ENCODE measurements around the gene VPS18.

VPS18 gene

GRCh38 chr15:40944510-40945296 lies 50.5 kb downstream of the VPS18 start:
- no peaks in the 10 kb centered on the region for H3K36me3 Mint-ChIP-seq
- no peaks in the 10 kb centered on the region for H3K27me3 Mint-ChIP-seq
- no peak overlapping the region for H3K4me3 Mint-ChIP-seq
- no peaks in the 10 kb centered on the region for H3K9me3 Mint-ChIP-seq
- H3K4me1 Mint-ChIP-seq: peaks cover 38% of the 10 kb centered on the region
- no peak overlapping the region for H3K27ac Mint-ChIP-seq

DNA sequence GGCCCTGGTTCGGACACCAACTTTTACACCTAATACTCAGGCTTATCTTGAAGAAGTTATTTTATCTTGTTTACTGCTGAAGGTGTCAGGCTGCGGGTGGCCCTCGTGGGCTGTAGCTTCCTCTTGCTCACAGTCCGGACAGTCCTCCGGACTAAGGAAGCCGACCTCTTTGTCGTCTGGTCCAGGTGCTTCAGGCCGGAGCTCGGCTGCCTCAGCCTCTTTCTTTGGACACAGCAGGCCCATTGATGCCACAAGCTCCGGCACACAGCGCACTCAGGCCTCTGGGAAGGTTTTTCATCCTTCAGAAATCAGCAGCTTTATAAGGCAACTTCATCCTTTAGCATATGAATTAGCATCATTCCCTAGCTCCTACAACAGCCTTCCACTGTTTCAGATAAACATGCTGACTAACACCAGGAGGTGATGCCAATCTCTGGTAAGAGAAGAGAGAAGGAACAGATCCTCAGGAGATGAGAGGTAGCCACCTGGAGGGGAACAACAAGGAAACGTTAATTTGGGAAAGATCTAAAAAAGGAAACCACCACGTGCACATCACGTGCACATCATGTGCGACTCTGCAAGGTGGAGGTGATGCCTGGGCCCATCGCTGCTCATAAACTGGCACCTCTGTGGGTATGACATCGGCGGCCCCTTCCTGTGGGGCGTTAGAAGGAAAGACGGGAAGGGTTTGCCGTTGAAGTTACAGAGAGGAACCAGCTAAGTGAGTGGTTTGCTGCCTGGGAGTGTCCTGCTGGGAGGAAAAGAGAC lies 54.6 kb downstream of the VPS18 start:
- Mint-ChIP-seq H3K9me3 (no peaks in the 10 kb centered on the region), H3K36me3 (peaks cover 2% of the 10 kb centered on the region), H3K27me3 (no peaks in the 10 kb centered on the region), H3K4me3 (no peak overlapping the region), H3K4me1 (peaks cover 22% of the 10 kb centered on the region), H3K27ac (no peak overlapping the region)

- Mint-ChIP-seq H3K36me3 (peaks cover 5% of the 10 kb centered on the region), H3K27ac (no peak overlapping the region), H3K27me3 (no peaks in the 10 kb centered on the region), H3K4me1 (peaks cover 24% of the 10 kb centered on the region), H3K9me3 (no peaks in the 10 kb centered on the region), H3K4me3 (no peak overlapping the region)
Measured at GRCh38 chr15:40949756-40950207, 55.5 kb downstream of the VPS18 start.

- Mint-ChIP-seq H3K27me3 (no peaks in the 10 kb centered on the region), H3K36me3 (peaks cover 13% of the 10 kb centered on the region), H3K27ac (peak overlapping the region; percentile 98), H3K4me1 (peaks cover 29% of the 10 kb centered on the region), H3K9me3 (no peaks in the 10 kb centered on the region), H3K4me3 (peak overlapping the region; percentile 94)
Measured at GRCh38 chr15:40951764-40952163, 57.5 kb downstream of the VPS18 start.

GRCh38 chr15:40952301-40952900 lies 58.2 kb downstream of the VPS18 start:
- Mint-ChIP-seq H3K27ac (peak overlapping the region; percentile 98), H3K9me3 (no peaks in the 10 kb centered on the region), H3K36me3 (peaks cover 13% of the 10 kb centered on the region), H3K27me3 (no peaks in the 10 kb centered on the region), H3K4me3 (peak overlapping the region; percentile 94), H3K4me1 (peaks cover 29% of the 10 kb centered on the region)

DNA sequence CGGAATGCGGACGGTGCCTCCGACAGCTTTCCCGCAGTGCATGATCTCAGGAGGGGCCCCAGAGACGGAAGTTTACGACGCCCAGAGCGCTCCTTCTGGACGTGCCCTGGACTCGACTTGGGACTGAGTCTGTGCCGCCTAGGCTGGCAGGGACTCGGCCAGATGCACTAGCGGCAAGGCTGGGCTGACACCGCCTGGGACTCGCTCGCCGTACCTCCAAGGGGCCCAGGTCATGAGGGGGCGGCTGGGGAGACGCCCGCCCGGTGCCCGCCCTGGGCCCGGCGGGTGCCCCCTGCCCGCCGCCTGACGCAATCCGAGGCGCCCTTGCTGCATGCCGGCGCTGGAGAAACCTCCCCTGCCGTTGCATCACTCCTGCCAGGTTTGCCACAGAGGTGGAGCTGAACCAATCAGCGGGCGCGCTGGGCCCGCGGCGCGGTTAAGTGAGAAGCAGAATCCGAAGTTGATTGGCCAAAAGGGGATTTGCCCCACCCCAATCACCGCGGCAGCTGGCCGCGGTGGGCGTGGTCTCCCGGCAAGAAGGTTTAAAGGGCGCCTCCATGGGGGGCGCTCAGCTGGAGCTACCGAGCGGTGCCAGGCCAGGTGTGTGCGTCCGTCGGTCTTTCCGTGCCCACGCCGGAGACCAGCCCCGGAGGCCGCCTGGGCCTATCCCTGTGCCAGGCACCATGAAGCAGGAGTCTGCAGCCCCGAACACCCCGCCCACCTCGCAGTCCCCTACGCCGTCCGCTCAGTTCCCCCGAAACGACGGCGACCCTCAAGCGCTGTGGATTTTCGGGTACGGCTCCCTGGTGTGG lies 58.9 kb downstream of the VPS18 start, which contains the start of gene CHAC1:
CHAC1 (plus strand) TSS at position 571 of the 812 bp plus-strand sequence; CDS start at position 684, 113 bp downstream.
- Mint-ChIP-seq H3K27ac (peak within 1 kb of the TSS; percentile 98), H3K9me3 (no peaks in the 10 kb centered on the region), H3K4me3 (peak within 1 kb of the TSS; percentile 94), H3K27me3 (no peaks in the 10 kb centered on the region), H3K36me3 (peaks cover 13% of the 10 kb centered on the region), H3K4me1 (peaks cover 29% of the 10 kb centered on the region)
